Retinal pigment epithelial cell (primary cell): ENCODE measurements around the gene NLRC4.
"Not testable (repeated sequence)": the region's sequence is repeated elsewhere in the genome, so short reads cannot be mapped to it uniquely, and the experiment has no call there.

ENCODE experiments used
- DNase-seq: peaks from one replicate; pipeline ENCODE4 v3.0.0-alpha.2; 2010; ENCODE audit warnings: low read depth
- H3K4me3 ChIP-seq: 2 replicates; pipeline ENCODE4 v1.5.1; 2011; ENCODE audit warnings: mild to moderate bottlenecking, low read length, control low read depth, moderate library complexity
- CTCF ChIP-seq: conservative IDR thresholded peaks from 2 replicates; pipeline ENCODE4 v1.5.1; 2011; ENCODE audit warnings: low read depth, low read length, control low read depth, inconsistent platforms

Gene NLRC4

GRCh38 chr2:32228181-32228580 is 36.5 kb downstream of the NLRC4 start:
- no peak for TF ChIP-seq CTCF
- DNase-seq = no peak

GRCh38 chr2:32227492-32227891 is 37.2 kb downstream of the NLRC4 start:
- no peak for DNase-seq
- no peak for TF ChIP-seq CTCF

More at GRCh38 chr2:32228181-32228580, 36.5 kb downstream of the NLRC4 start:
- no peak overlapping the region for H3K4me3 ChIP-seq

GRCh38 chr2:32222966-32223365 is 41.7 kb downstream of the NLRC4 start:
- no peak for DNase-seq
- no peak overlapping the region for H3K4me3 ChIP-seq
- no peak for TF ChIP-seq CTCF

More at GRCh38 chr2:32227492-32227891, 37.2 kb downstream of the NLRC4 start:
- H3K4me3 ChIP-seq = no peak overlapping the region

GRCh38 chr2:32220445-32220844 is 44.2 kb downstream of the NLRC4 start:
- no peak overlapping the region for H3K4me3 ChIP-seq
- TF ChIP-seq CTCF = no peak
- no peak for DNase-seq

- TF ChIP-seq CTCF = no peak
- H3K4me3 ChIP-seq = no peak overlapping the region
- DNase-seq = no peak
Observed at GRCh38 chr2:32212295-32212694, 52.4 kb downstream of the NLRC4 start.

- no peak overlapping the region for H3K4me3 ChIP-seq
- DNase-seq = no peak
- TF ChIP-seq CTCF = no peak
Observed at GRCh38 chr2:32210767-32211408, 53.8 kb downstream of the NLRC4 start.

GRCh38 chr2:32203428-32203827 is 61.3 kb downstream of the NLRC4 start:
- not testable (repeated sequence) for H3K4me3 ChIP-seq, DNase-seq

- no peak for DNase-seq
- no peak overlapping the region for H3K4me3 ChIP-seq
- TF ChIP-seq CTCF = no peak
Observed at GRCh38 chr2:32200814-32201213, 63.9 kb downstream of the NLRC4 start.
